ENCODE results near the gene PLXNB2.

DNA sequence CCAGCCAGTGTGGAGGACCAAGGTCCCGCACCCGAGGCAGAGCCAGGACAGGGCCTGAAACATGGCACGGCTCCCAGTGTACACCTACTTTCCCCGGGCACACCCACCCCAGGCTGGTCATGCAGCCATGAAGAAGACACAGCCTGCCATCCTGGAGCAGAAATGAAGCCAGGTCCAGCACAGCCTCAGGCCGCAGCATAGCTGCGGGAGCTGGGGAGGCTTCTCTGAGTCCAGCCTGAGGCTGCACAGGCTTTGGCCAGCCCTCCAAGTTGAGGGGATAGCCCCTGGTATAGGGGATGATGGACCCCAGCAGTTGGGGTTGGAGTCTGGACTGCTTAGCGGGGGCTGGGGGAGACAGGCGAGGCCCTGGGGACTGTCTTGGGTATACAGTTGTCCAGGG lies 53.5 kb downstream of the PLXNB2 start:
- no peak for TF ChIP-seq ZBTB11 (tag by site-specific recombination; conservative IDR thresholded peaks at IDR 0.05; ENCODE audit: low read depth)
- no peak for TF ChIP-seq ATF2 (tag by site-specific recombination; IDR thresholded peaks at IDR 0.05; ENCODE audit: low read depth)
- TF ChIP-seq, protein P1, sequence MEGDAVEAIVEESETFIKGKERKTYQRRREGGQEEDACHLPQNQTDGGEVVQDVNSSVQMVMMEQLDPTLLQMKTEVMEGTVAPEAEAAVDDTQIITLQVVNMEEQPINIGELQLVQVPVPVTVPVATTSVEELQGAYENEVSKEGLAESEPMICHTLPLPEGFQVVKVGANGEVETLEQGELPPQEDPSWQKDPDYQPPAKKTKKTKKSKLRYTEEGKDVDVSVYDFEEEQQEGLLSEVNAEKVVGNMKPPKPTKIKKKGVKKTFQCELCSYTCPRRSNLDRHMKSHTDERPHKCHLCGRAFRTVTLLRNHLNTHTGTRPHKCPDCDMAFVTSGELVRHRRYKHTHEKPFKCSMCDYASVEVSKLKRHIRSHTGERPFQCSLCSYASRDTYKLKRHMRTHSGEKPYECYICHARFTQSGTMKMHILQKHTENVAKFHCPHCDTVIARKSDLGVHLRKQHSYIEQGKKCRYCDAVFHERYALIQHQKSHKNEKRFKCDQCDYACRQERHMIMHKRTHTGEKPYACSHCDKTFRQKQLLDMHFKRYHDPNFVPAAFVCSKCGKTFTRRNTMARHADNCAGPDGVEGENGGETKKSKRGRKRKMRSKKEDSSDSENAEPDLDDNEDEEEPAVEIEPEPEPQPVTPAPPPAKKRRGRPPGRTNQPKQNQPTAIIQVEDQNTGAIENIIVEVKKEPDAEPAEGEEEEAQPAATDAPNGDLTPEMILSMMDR (tag by site-specific recombination; IDR thresholded peaks at IDR 0.05) = no peak
- TF ChIP-seq ZNF416 (tag by site-specific recombination; IDR thresholded peaks at IDR 0.05) = no peak
- no peak for TF ChIP-seq TCF7L2 (IDR thresholded peaks at IDR 0.05; ENCODE audit: borderline replicate concordance, low read depth, low read length)

All from HEK293 (cell line).